Neuronal stem cell (in vitro differentiated cells): ENCODE measurements around the gene GABRQ.

ENCODE experiments used
- DNase-seq: peaks from one replicate; pipeline ENCODE4 v3.0.0-alpha.2; 2013; ENCODE audit warnings: low spot score
- H2AFZ ChIP-seq: one replicate; pipeline ENCODE4 v1.6.1; 2013; ENCODE audit warnings: mild to moderate bottlenecking, low read length, inconsistent platforms
- H2AK5ac ChIP-seq: 2 replicates; pipeline ENCODE4 v1.6.1; 2013; ENCODE audit warnings: low read depth, mild to moderate bottlenecking, inconsistent platforms, low read length, moderate library complexity, mixed read lengths
- H2BK120ac ChIP-seq: 2 replicates; pipeline ENCODE4 v1.6.1; 2013; ENCODE audit warnings: low read depth, mild to moderate bottlenecking, inconsistent platforms, low read length, moderate library complexity, mixed read lengths
- H2BK12ac ChIP-seq: one replicate; pipeline ENCODE4 v1.6.1; 2013; ENCODE audit warnings: low read length, inconsistent platforms
- H2BK15ac ChIP-seq: 2 replicates; pipeline ENCODE4 v1.6.1; 2013; ENCODE audit warnings: mild to moderate bottlenecking, low read length, inconsistent platforms, mixed read lengths
- H2BK5ac ChIP-seq: one replicate; pipeline ENCODE4 v1.6.1; 2013; ENCODE audit warnings: inconsistent platforms, mild to moderate bottlenecking, low read length, moderate library complexity
- H3K14ac ChIP-seq: one replicate; pipeline ENCODE4 v1.6.1; 2013; ENCODE audit warnings: low read length, inconsistent platforms
- H3K18ac ChIP-seq: 2 replicates; pipeline ENCODE4 v1.6.1; 2013; ENCODE audit warnings: low read length, inconsistent platforms
- H3K23ac ChIP-seq: 2 replicates; pipeline ENCODE4 v1.6.1; 2013; ENCODE audit warnings: low read depth, mild to moderate bottlenecking, mixed read lengths, low read length, inconsistent platforms; ENCODE audit not compliant: poor library complexity
- H3K27ac ChIP-seq: replicated peaks from 3 replicates; pipeline ENCODE4 v1.5.1; 2013; ENCODE audit warnings: low read length, inconsistent platforms
- H3K27me3 ChIP-seq, 3 experiments: 2 replicates each; pipeline ENCODE4 v1.6.1; 2013; ENCODE audit warnings: low read length in 3 of 3, mild to moderate bottlenecking in 2 of 3, inconsistent platforms in 1 of 3, low read depth in 1 of 3, mixed read lengths in 1 of 3, moderate library complexity in 1 of 3; ENCODE audit not compliant: control insufficient read depth in 3 of 3, insufficient read depth in 3 of 3
- H3K36me3 ChIP-seq, 2 donors: replicated peaks in 1 of 2; 2 replicates each; pipeline ENCODE4 v1.6.1; 2013; ENCODE audit warnings: low read length in 2 of 2; ENCODE audit not compliant: control insufficient read depth in 2 of 2, insufficient read depth in 2 of 2
- H3K4ac ChIP-seq: 2 replicates; pipeline ENCODE4 v1.6.1; 2013; ENCODE audit warnings: inconsistent platforms, mild to moderate bottlenecking, low read length, moderate library complexity
- H3K4me1 ChIP-seq, 2 donors: 1 replicate in 1 of 2; 2 replicates in 1 of 2; pipeline ENCODE4 v1.6.1; 2013; ENCODE audit warnings: low read length in 2 of 2, low read depth in 1 of 2; ENCODE audit not compliant: control insufficient read depth in 2 of 2, insufficient read depth in 1 of 2
- H3K4me2 ChIP-seq: one replicate; pipeline ENCODE4 v1.6.1; 2013; ENCODE audit warnings: mild to moderate bottlenecking, low read length, inconsistent platforms; ENCODE audit not compliant: insufficient read depth, poor library complexity, severe bottlenecking
- H3K4me3 ChIP-seq, 2 donors: 2 replicates each; pipeline ENCODE4 v1.5.1; 2013; ENCODE audit warnings: low read length in 2 of 2, mild to moderate bottlenecking in 2 of 2, inconsistent platforms in 1 of 2, moderate library complexity in 1 of 2
- H3K79me1 ChIP-seq: one replicate; pipeline ENCODE4 v1.6.1; 2013; ENCODE audit warnings: low read depth, mild to moderate bottlenecking, inconsistent platforms, low read length, moderate library complexity
- H3K9ac ChIP-seq: one replicate; pipeline ENCODE4 v1.6.1; 2013; ENCODE audit warnings: mild to moderate bottlenecking, low read depth, low read length, inconsistent platforms; ENCODE audit not compliant: poor library complexity
- H3K9me3 ChIP-seq, 2 donors: replicated peaks in 1 of 2; 2 replicates each; pipeline versions ENCODE3 to v1.6.1; 2013; ENCODE audit warnings: low read length in 2 of 2, mild to moderate bottlenecking in 2 of 2, inconsistent platforms in 1 of 2, low read depth in 1 of 2, mixed read lengths in 1 of 2, moderate library complexity in 1 of 2; ENCODE audit not compliant: control insufficient read depth in 2 of 2, insufficient read depth in 1 of 2
- H4K8ac ChIP-seq: one replicate; pipeline ENCODE4 v1.6.1; 2013; ENCODE audit warnings: low read depth, mild to moderate bottlenecking, inconsistent platforms, low read length, moderate library complexity
- H4K91ac ChIP-seq: one replicate; pipeline ENCODE4 v1.6.1; 2013; ENCODE audit warnings: low read length, low read depth, mild to moderate bottlenecking, inconsistent platforms; ENCODE audit not compliant: poor library complexity
- WGBS, 2 donors: extraction: QIAGEN DNeasy Blood & Tissue Kit; methylation state at CpG; one replicate each; pipeline ENCODE4 v1.1.7; 2013; ENCODE audit warnings: missing lambda C conversion rate in 2 of 2, mixed read lengths in 1 of 2; ENCODE audit not compliant: insufficient read length in 2 of 2, insufficient replicate concordance in 1 of 2; ENCODE audit errors: extremely low coverage in 2 of 2; 5-methylcytosine and 5-hydroxymethylcytosine counted together

Gene GABRQ

DNA sequence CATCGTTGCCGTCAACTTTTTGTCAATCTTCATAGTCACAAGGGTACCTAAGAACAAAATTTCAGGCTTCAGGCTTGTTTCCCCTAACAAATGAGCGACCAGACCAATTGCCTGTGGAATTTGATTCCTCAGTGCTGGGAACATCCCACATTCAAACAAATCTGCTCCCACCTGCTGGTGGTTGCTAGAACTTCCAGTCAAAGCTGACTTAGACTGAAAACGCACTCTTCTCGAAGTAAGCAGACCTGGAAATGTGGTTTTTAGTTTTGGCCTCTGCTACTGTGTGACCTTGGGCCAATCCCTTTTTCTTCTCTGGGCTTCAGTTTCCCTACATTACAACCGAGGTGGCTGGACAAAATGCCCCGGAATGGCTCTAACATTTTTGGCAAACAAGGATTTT lies 1.8 kb upstream of the GABRQ start:
- Histone ChIP-seq H4K91ac (no peak overlapping the region), H3K4me2 (no peak overlapping the region), H3K27me3 (peaks cover 0 to 40% (median 15%) of the 10 kb centered on the region in 3 experiments), H3K4me1 (peaks cover 0 to 2% of the 10 kb centered on the region in 2 donors), H2AFZ (no peak overlapping the region), H3K9me3 (no peaks in the 10 kb centered on the region), H2BK5ac (no peak overlapping the region), H2BK12ac (no peak overlapping the region), H2BK120ac (no peak overlapping the region), H3K18ac (no peak overlapping the region), H3K4me3 (no peak overlapping the region), H3K27ac (no peak overlapping the region), H3K14ac (no peak overlapping the region), H3K9ac (no peak overlapping the region), H2BK15ac (no peak overlapping the region), H3K79me1 (no peaks in the 10 kb centered on the region), H2AK5ac (no peak overlapping the region), H3K23ac (no peak overlapping the region), H4K8ac (no peak overlapping the region), H3K4ac (no peak overlapping the region), H3K36me3 (no peaks in the 10 kb centered on the region)
- DNase-seq = peak; percentile 47
- no CpG with 5 or more reads among the region's 7 CpGs for WGBS, 2 donors

- WGBS, 2 donors = no CpG with 5 or more reads among the region's 23 CpGs
- H3K4me2 ChIP-seq = peak overlapping the region; percentile 71
- no peak overlapping the region for H3K14ac ChIP-seq
- H3K4me1 ChIP-seq = peaks cover 0 to 2% of the 10 kb centered on the region in 2 donors
- no peak overlapping the region for H2AK5ac ChIP-seq
- H3K27me3 ChIP-seq = peaks cover 0 to 62% (median 15%) of the 10 kb centered on the region in 3 experiments
- H3K79me1 ChIP-seq = no peaks in the 10 kb centered on the region
- H2BK12ac ChIP-seq = no peak overlapping the region
- no peak overlapping the region for H3K4ac ChIP-seq
- H3K9me3 ChIP-seq = no peaks in the 10 kb centered on the region
- H3K36me3 ChIP-seq = no peaks in the 10 kb centered on the region
- H4K91ac ChIP-seq = no peak overlapping the region
- peak overlapping the region; percentile 48 for H3K18ac ChIP-seq
- no peak overlapping the region for H2BK120ac ChIP-seq
- H2BK5ac ChIP-seq = no peak overlapping the region
- no peak overlapping the region for H3K23ac ChIP-seq
- no peak overlapping the region for H2BK15ac ChIP-seq
- no peak overlapping the region for H4K8ac ChIP-seq
- no peak overlapping the region for H3K9ac ChIP-seq
- no peak for DNase-seq
- H3K27ac ChIP-seq = no peak overlapping the region
- peak overlapping the region in 1 of 2 donors; percentile 82 for H3K4me3 ChIP-seq
- no peak overlapping the region for H2AFZ ChIP-seq
Measured at GRCh38 chrX:152638443-152638904, 779 bp downstream of the GABRQ start.

DNA sequence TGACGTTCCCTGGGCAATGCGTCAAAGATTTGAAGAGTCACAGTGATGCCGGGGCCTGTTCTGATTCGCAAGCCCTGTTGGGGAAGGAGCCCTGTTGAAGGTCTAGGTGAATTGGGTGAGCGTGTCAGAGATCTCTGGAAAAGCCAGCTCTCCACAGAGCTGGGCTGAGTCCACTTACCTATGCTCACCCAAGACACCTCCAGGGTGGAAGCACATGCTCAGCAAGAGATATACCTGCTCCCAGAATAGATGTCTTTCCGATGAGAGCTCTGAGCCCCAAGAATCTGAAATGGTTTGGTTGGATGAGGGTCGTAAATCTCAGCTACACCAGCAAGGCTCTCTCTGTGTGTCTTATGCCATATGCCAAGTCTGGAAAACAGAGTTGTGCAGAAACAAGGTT lies 1.7 kb downstream of the GABRQ start:
- Histone ChIP-seq H3K23ac (no peak overlapping the region), H3K4me3 (no peak overlapping the region), H3K79me1 (no peaks in the 10 kb centered on the region), H2AK5ac (no peak overlapping the region), H2AFZ (no peak overlapping the region), H3K4ac (no peak overlapping the region), H3K4me2 (no peak overlapping the region), H2BK12ac (no peak overlapping the region), H3K27ac (no peak overlapping the region), H2BK120ac (no peak overlapping the region), H3K27me3 (peaks cover 0 to 67% (median 15%) of the 10 kb centered on the region in 3 experiments), H3K4me1 (peaks cover 0 to 2% of the 10 kb centered on the region in 2 donors), H3K9ac (no peak overlapping the region), H2BK15ac (no peak overlapping the region), H3K36me3 (no peaks in the 10 kb centered on the region), H3K18ac (no peak overlapping the region), H3K9me3 (no peaks in the 10 kb centered on the region), H2BK5ac (no peak overlapping the region), H4K8ac (no peak overlapping the region), H3K14ac (no peak overlapping the region), H4K91ac (no peak overlapping the region)
- no CpG with 5 or more reads among the region's 7 CpGs for WGBS, 2 donors
- no peak for DNase-seq

DNA sequence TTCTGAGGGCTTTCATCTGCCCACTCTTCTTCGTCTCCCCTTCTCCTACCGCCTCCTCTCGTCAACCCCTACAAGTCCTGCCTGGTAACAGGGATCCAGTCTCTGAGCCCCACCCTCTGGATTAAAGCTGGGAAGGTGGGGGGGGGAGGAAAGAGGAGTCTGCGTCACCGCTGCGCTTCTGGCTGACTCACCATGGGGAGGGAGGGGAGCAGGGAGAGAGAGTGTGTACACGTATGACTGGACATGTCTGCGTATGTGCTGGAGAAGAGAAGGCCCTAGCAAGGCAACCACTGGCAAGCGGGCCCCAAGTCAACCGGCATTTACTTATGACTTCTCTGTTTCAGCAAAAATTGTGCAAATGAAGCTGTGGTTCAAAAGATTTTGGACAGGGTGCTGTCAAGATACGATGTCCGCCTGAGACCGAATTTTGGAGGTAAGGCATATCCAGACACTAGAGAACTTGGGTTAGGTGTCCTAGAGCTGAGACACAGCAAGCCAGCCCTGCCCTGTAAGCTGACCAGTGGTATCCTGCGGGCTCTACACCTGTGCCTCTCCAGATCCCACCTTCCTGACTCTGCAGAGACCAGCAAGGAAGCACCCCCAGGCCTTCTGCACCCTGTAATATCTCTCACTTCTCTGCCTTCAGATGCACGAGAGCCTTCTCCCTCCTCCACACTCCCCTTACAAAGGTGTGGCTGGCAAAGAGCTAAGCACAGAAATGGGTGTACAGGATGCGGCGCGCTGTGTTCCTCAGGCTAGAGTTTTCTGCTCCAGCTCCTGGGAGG lies 2.5 kb downstream of the GABRQ start:
- Histone ChIP-seq H2BK5ac (no peak overlapping the region), H3K4me3 (no peak overlapping the region), H3K4me2 (no peak overlapping the region), H2AK5ac (no peak overlapping the region), H2BK15ac (no peak overlapping the region), H3K14ac (no peak overlapping the region), H3K36me3 (no peaks in the 10 kb centered on the region), H2BK12ac (no peak overlapping the region), H2BK120ac (no peak overlapping the region), H3K4ac (no peak overlapping the region), H4K91ac (no peak overlapping the region), H3K9me3 (no peaks in the 10 kb centered on the region), H2AFZ (no peak overlapping the region), H3K18ac (no peak overlapping the region), H3K27ac (no peak overlapping the region), H4K8ac (no peak overlapping the region), H3K4me1 (peaks cover 0 to 2% of the 10 kb centered on the region in 2 donors), H3K9ac (no peak overlapping the region), H3K27me3 (peaks cover 0 to 71% (median 15%) of the 10 kb centered on the region in 3 experiments), H3K79me1 (peaks cover 1% of the 10 kb centered on the region), H3K23ac (no peak overlapping the region)
- DNase-seq = no peak
- no CpG with 5 or more reads among the region's 18 CpGs for WGBS, 2 donors
